Ishikawa (cell line): ENCODE measurements around the gene CCDC81.

Source experiments
- CREB1 ChIP-seq: IDR thresholded peaks from 2 replicates; pipeline ENCODE4 v1.6.1; 2012; ENCODE audit warnings: low read depth
- EP300 ChIP-seq: IDR thresholded peaks from 2 replicates; pipeline ENCODE4 v1.6.1; 2012; ENCODE audit warnings: borderline replicate concordance
- YY1 ChIP-seq: IDR thresholded peaks from 2 replicates; pipeline ENCODE4 v1.6.1; 2012; ENCODE audit warnings: low read depth

GRCh38 chr11:86377972-86378371, 3.3 kb downstream of the CCDC81 start:
- TF ChIP-seq EP300 (no peak), YY1 (no peak), CREB1 (no peak)
